SK-MEL-5 (cell line): ENCODE data around the gene CTXND1. TPM values are rescaled to one million over a fixed set of nuclear protein-coding genes. Genes with fewer than 3 reads are reported as not detected.

Experiments
- DNase-seq: peaks from one replicate; pipeline ENCODE4 v3.0.0-alpha.2; 2016; ENCODE audit warnings: low read depth, low spot score
- in situ Hi-C: cut with HindIII; loops from 2 replicates; pipeline ENCODE4 v1.10.0; 2016; ENCODE audit warnings: low sequenced_read_pairs, high pct_unique_total_duplicates, low pct_unique_long_range_greater_than_20kb
- total RNA-seq: library from RNA; depleted of rRNA; stranded (reverse); fragments of >200 nt; shearing (Covaris generic); gene quantifications from 2 replicates; pipeline ENCODE4 v1.2.3, GENCODE V29; 2014

Gene CTXND1
- total RNA-seq, 1 experiment from 2014 or later, result 2.5 TPM

GRCh38 chr15:80266113-80266512 is 14.1 kb upstream of the CTXND1 start:
- DNase-seq, result no peak
- in situ Hi-C loops, result no loop called here

- in situ Hi-C loops, result no loop called here
- DNase-seq, result no peak
Measured at GRCh38 chr15:80265021-80265420, 13.0 kb upstream of the CTXND1 start.

- DNase-seq, result no peak
- in situ Hi-C loops, result no loop called here
Measured at GRCh38 chr15:80264031-80264430, 12.0 kb upstream of the CTXND1 start.

GRCh38 chr15:80260551-80260950 is 8.5 kb upstream of the CTXND1 start:
- DNase-seq, result no peak
- in situ Hi-C loops, result no loop called here

- in situ Hi-C loops, result no loop called here
- no peak for DNase-seq
Measured at GRCh38 chr15:80259942-80260510, 8.0 kb upstream of the CTXND1 start.

- in situ Hi-C loops, result no loop called here
- DNase-seq, result no peak
Measured at GRCh38 chr15:80251428-80252120, 439 bp downstream of the CTXND1 start.

GRCh38 chr15:80250614-80251427 is 1.2 kb downstream of the CTXND1 start:
- DNase-seq, result no peak
- in situ Hi-C loops, result no loop called here

GRCh38 chr15:80249973-80250372 is 2.0 kb downstream of the CTXND1 start:
- no peak for DNase-seq
- in situ Hi-C loops, result no loop called here

- DNase-seq, result no peak
- in situ Hi-C loops, result no loop called here
Measured at GRCh38 chr15:80247320-80247719, 4.7 kb downstream of the CTXND1 start.

GRCh38 chr15:80246425-80246894 is 5.6 kb downstream of the CTXND1 start:
- in situ Hi-C loops, result no loop called here
- DNase-seq, result peak; percentile 96

GRCh38 chr15:80242802-80243201 is 9.2 kb downstream of the CTXND1 start:
- peak; percentile 72 for DNase-seq
- in situ Hi-C loops, result no loop called here

- DNase-seq, result peak; percentile 81
- in situ Hi-C loops, result no loop called here
Measured at GRCh38 chr15:80242132-80242769, 9.8 kb downstream of the CTXND1 start.

GRCh38 chr15:80241508-80241907 is 10.5 kb downstream of the CTXND1 start:
- in situ Hi-C loops, result no loop called here

GRCh38 chr15:80240276-80240675 is 11.7 kb downstream of the CTXND1 start:
- in situ Hi-C loops, result no loop called here

More at GRCh38 chr15:80241508-80241907, 10.5 kb downstream of the CTXND1 start:
- no peak for DNase-seq

GRCh38 chr15:80234883-80235282 is 17.1 kb downstream of the CTXND1 start:
- DNase-seq, result peak; percentile 58
- in situ Hi-C loops, result no loop called here

More at GRCh38 chr15:80240276-80240675, 11.7 kb downstream of the CTXND1 start:
- DNase-seq, result no peak

- no peak for DNase-seq
- in situ Hi-C loops, result no loop called here
Measured at GRCh38 chr15:80233581-80233980, 18.4 kb downstream of the CTXND1 start.

- DNase-seq, result no peak
- in situ Hi-C loops, result no loop called here
Measured at GRCh38 chr15:80231371-80231770, 20.6 kb downstream of the CTXND1 start.
